CD14-positive monocyte (primary cell): ENCODE data around the gene CNTNAP2. TPM values are rescaled to one million over a fixed set of nuclear protein-coding genes. Genes with fewer than 3 reads are reported as not detected.

Experiments
- DNase-seq, 3 donors: peaks; one replicate each; pipeline ENCODE4 v3.0.0-alpha.2; 2011 to 2022
- H2AFZ ChIP-seq: 2 replicates; pipeline ENCODE4 v1.6.0; 2012; ENCODE audit warnings: mild to moderate bottlenecking, low read depth, low read length, inconsistent platforms; ENCODE audit not compliant: insufficient read depth, poor library complexity, severe bottlenecking
- H3K27ac ChIP-seq, 2 donors: 1 replicate in 1 of 2; 2 replicates in 1 of 2; pipeline ENCODE4 v1.5.1; 2012 to 2013; ENCODE audit warnings: low read length in 2 of 2, control low read depth in 1 of 2, inconsistent platforms in 1 of 2, low read depth in 1 of 2, mild to moderate bottlenecking in 1 of 2
- H3K27me3 ChIP-seq, 2 donors: one replicate each; pipeline versions ENCODE4 v1.6.0 to v1.6.1; 2011 to 2013; ENCODE audit warnings: low read length in 2 of 2; ENCODE audit not compliant: control insufficient read depth in 2 of 2, insufficient read depth in 2 of 2
- H3K36me3 ChIP-seq, 2 donors: replicated peaks in 1 of 2; 1 replicate in 1 of 2; 2 replicates in 1 of 2; pipeline versions ENCODE4 v1.5.1 to v1.6.1; 2012 to 2013; ENCODE audit warnings: low read length in 2 of 2, control low read depth in 1 of 2, inconsistent platforms in 1 of 2, mild to moderate bottlenecking in 1 of 2; ENCODE audit not compliant: insufficient read depth in 2 of 2, control insufficient read depth in 1 of 2
- H3K4me1 ChIP-seq, 2 donors: 1 replicate in 1 of 2; 2 replicates in 1 of 2; pipeline versions ENCODE4 v1.5.1 to v1.6.1; 2012 to 2013; ENCODE audit warnings: low read length in 2 of 2, control low read depth in 1 of 2, inconsistent platforms in 1 of 2, mild to moderate bottlenecking in 1 of 2, moderate library complexity in 1 of 2; ENCODE audit not compliant: insufficient read depth in 2 of 2, control insufficient read depth in 1 of 2
- H3K4me2 ChIP-seq: replicated peaks from 2 replicates; pipeline ENCODE3; 2012; ENCODE audit warnings: low read length, moderate library complexity, mild to moderate bottlenecking; ENCODE audit not compliant: poor library complexity, severe bottlenecking; ENCODE audit errors: extremely low read depth
- H3K4me3 ChIP-seq, 3 experiments: fragments of 200-600 bp in 1 of 3; sonication (generic) in 1 of 3; replicated peaks in 1 of 3; 1 replicate in 2 of 3; 2 replicates in 1 of 3; pipeline ENCODE4 v1.5.1; 2011 to 2013; ENCODE audit warnings: low read length in 3 of 3, mild to moderate bottlenecking in 3 of 3, control low read depth in 2 of 3, low read depth in 2 of 3, inconsistent platforms in 1 of 3, moderate library complexity in 1 of 3
- H3K79me2 ChIP-seq: 2 replicates; pipeline ENCODE4 v1.6.0; 2012; ENCODE audit warnings: mild to moderate bottlenecking, control low read depth, inconsistent platforms, low read length, moderate library complexity; ENCODE audit not compliant: insufficient read depth
- H3K9ac ChIP-seq: 2 replicates; pipeline ENCODE4 v1.6.0; 2017; ENCODE audit warnings: low read length, mild to moderate bottlenecking; ENCODE audit not compliant: insufficient read depth, poor library complexity, severe bottlenecking
- H3K9me3 ChIP-seq, 2 donors: replicated peaks in 1 of 2; 1 replicate in 1 of 2; 2 replicates in 1 of 2; pipeline versions ENCODE4 v1.5.1 to v1.6.1; 2012 to 2013; ENCODE audit warnings: low read length in 2 of 2, control low read depth in 1 of 2; ENCODE audit not compliant: control insufficient read depth in 1 of 2, insufficient read depth in 1 of 2
- H4K20me1 ChIP-seq: 2 replicates; pipeline ENCODE4 v1.6.0; 2012; ENCODE audit warnings: mild to moderate bottlenecking, low read length, control low read depth, moderate library complexity; ENCODE audit not compliant: insufficient read depth
- H3K27ac Mint-ChIP-seq, 7 donors: one replicate each; pipeline ENCODE4 v1.8.0; 2020; ENCODE audit warnings: mild to moderate bottlenecking in 7 of 7, mixed read lengths in 7 of 7, moderate library complexity in 6 of 7, inconsistent platforms in 2 of 7
- H3K27me3 Mint-ChIP-seq, 3 donors: one replicate each; pipeline ENCODE4 v1.8.0; 2021 to 2022; ENCODE audit warnings: low read depth in 3 of 3, mild to moderate bottlenecking in 3 of 3, mixed read lengths in 3 of 3, moderate library complexity in 3 of 3, inconsistent platforms in 1 of 3
- H3K36me3 Mint-ChIP-seq, 2 donors: one replicate each; pipeline ENCODE4 v1.8.0; 2020; ENCODE audit warnings: mixed read lengths in 2 of 2, inconsistent platforms in 1 of 2, mild to moderate bottlenecking in 1 of 2
- H3K4me1 Mint-ChIP-seq: one replicate; pipeline ENCODE4 v1.8.0; 2020; ENCODE audit warnings: mild to moderate bottlenecking, mixed read lengths
- H3K4me3 Mint-ChIP-seq, 2 donors: one replicate each; pipeline ENCODE4 v1.8.0; 2020; ENCODE audit warnings: mild to moderate bottlenecking in 2 of 2, mixed read lengths in 2 of 2, moderate library complexity in 1 of 2
- H3K9me3 Mint-ChIP-seq, 7 donors: one replicate each; pipeline ENCODE4 v1.8.0; 2020 to 2022; ENCODE audit warnings: mixed read lengths in 7 of 7, mild to moderate bottlenecking in 6 of 7, moderate library complexity in 6 of 7, inconsistent platforms in 2 of 7
- WGBS: methylation state at CpG from one replicate; pipeline ENCODE4 v1.1.5; 2013; ENCODE audit warnings: missing lambda C conversion rate; ENCODE audit not compliant: insufficient coverage; 5-methylcytosine and 5-hydroxymethylcytosine counted together
- intact Hi-C, 2 donors: fragments of 100-400 bp; cut with micrococcal nuclease; formaldehyde crosslinking; loops; one replicate each; pipeline versions ENCODE4 v1.15.0 to v1.15.1; 2023
- polyA plus RNA-seq, 3 donors: library from polyadenylated mRNA; depleted of rRNA in 1 of 3; unstranded in 2 of 3; stranded (reverse) in 1 of 3; fragments of 300-500 nt in 2 of 3; fragments of >200 nt in 1 of 3; fragmentation: Illumina TruSeq in 2 of 3; gene quantifications; 1 replicate in 2 of 3; 2 replicates in 1 of 3; pipeline ENCODE4 v1.2.3, GENCODE V29; 2012 to 2021
- TF ChIP-seq, protein P1 (sequence below): fragments of 200-600 bp; IDR thresholded peaks from one replicate; pipeline ENCODE4 v1.8.0; 2022; ENCODE audit warnings: antibody characterized with exemption, mild to moderate bottlenecking

The CNTNAP2 gene
- polyA plus RNA-seq, 3 donors, result 0.01 TPM; not detected in 2

DNA sequence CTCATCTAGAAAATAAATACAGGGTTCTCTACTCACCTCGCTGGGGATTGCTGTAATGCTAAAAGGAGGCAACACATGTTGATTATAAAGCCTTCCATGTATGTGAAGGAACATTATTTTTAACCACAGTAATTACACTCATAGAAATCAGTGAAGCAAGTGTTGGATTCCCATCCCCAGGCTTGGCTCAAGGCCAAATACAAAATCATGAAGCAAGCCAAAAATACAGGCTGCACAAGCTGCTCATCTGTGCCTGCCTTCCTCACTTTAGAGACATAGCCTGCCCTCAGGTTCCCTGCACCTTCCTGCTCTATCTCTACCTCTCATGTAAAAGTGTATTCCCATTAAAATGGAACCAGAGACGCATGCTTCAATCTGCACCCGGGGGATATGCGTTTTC, 1396.8 kb downstream of the CNTNAP2 start:
- no peak overlapping the region for H3K27ac Mint-ChIP-seq
- Histone ChIP-seq H3K9me3 (peaks cover 3 to 4% of the 10 kb centered on the region in 2 donors), H3K9ac (no peak overlapping the region), H3K27me3 (no peaks in the 10 kb centered on the region), H2AFZ (no peak overlapping the region), H3K79me2 (no peaks in the 10 kb centered on the region), H4K20me1 (no peaks in the 10 kb centered on the region), H3K27ac (no peak overlapping the region), H3K36me3 (no peaks in the 10 kb centered on the region), H3K4me1 (no peaks in the 10 kb centered on the region), H3K4me2 (no peak overlapping the region), H3K4me3 (no peak overlapping the region)
- intact Hi-C loops, result no loop called here
- 67% methylated on average over 3 of the region's 4 CpGs for WGBS
- no peak for DNase-seq
- H3K27me3 Mint-ChIP-seq, result no peaks in the 10 kb centered on the region
- no peaks in the 10 kb centered on the region for H3K4me1 Mint-ChIP-seq
- H3K4me3 Mint-ChIP-seq, result no peak overlapping the region
- H3K36me3 Mint-ChIP-seq, result no peaks in the 10 kb centered on the region
- peaks cover 2 to 11% (median 7%) of the 10 kb centered on the region in 7 donors for H3K9me3 Mint-ChIP-seq
- TF ChIP-seq, protein P1, sequence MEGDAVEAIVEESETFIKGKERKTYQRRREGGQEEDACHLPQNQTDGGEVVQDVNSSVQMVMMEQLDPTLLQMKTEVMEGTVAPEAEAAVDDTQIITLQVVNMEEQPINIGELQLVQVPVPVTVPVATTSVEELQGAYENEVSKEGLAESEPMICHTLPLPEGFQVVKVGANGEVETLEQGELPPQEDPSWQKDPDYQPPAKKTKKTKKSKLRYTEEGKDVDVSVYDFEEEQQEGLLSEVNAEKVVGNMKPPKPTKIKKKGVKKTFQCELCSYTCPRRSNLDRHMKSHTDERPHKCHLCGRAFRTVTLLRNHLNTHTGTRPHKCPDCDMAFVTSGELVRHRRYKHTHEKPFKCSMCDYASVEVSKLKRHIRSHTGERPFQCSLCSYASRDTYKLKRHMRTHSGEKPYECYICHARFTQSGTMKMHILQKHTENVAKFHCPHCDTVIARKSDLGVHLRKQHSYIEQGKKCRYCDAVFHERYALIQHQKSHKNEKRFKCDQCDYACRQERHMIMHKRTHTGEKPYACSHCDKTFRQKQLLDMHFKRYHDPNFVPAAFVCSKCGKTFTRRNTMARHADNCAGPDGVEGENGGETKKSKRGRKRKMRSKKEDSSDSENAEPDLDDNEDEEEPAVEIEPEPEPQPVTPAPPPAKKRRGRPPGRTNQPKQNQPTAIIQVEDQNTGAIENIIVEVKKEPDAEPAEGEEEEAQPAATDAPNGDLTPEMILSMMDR, result no peak

DNA sequence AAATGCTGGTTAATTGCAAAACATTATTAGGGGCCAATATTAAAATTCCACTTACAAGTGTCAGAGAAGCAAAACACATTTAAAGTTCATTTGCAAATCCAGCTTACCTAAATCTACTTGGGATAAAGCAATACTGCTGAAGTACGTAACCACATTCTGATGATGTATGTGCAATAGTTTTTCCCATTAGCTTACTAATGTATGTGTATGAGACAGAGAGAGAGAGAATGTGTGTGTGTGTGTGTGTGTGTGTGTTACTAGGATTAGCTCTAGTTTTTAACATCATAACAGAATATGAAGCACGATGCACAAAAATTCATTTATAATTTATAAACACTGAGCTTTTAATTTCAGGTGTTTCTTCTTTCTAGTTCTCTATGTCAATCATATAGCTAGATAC, 1399.8 kb downstream of the CNTNAP2 start:
- Histone ChIP-seq H3K4me3 (no peak overlapping the region), H3K4me1 (no peaks in the 10 kb centered on the region), H3K27ac (no peak overlapping the region), H3K9ac (no peak overlapping the region), H3K79me2 (no peaks in the 10 kb centered on the region), H4K20me1 (no peaks in the 10 kb centered on the region), H3K4me2 (no peak overlapping the region), H2AFZ (no peak overlapping the region), H3K27me3 (no peaks in the 10 kb centered on the region), H3K36me3 (no peaks in the 10 kb centered on the region), H3K9me3 (peaks cover 4 to 5% of the 10 kb centered on the region in 2 donors)
- DNase-seq, result no peak
- H3K4me1 Mint-ChIP-seq, result no peaks in the 10 kb centered on the region
- no peaks in the 10 kb centered on the region for H3K36me3 Mint-ChIP-seq
- no peaks in the 10 kb centered on the region for H3K27me3 Mint-ChIP-seq
- no CpG with 5 or more reads among the region's 2 CpGs for WGBS
- H3K9me3 Mint-ChIP-seq, result peaks cover 2 to 16% (median 7%) of the 10 kb centered on the region in 7 donors
- H3K27ac Mint-ChIP-seq, result no peak overlapping the region
- TF ChIP-seq, protein P1, result no peak
- H3K4me3 Mint-ChIP-seq, result no peak overlapping the region
- intact Hi-C loops, result no loop called here
